Measurements from ENCODE around the gene N4BP3. TPM values are rescaled to one million over a fixed set of nuclear protein-coding genes. Genes with fewer than 3 reads are reported as not detected.
A peak's percentile ranks its signal among the peaks of the same experiment; 100 is the strongest.

N4BP3 gene
- total and polyA plus RNA-seq, 7 donors, result 0.69 to 3.0 (median 1.4) TPM

GRCh38 chr5:178153530-178154340 is 40.4 kb downstream of the N4BP3 start, which contains the start of gene NHP2:
NHP2 (minus strand) TSS chr5:178153885; CDS start chr5:178153817, 68 bp downstream.
- intact Hi-C loops (cut with DNase I), result loop anchor here (2.0 to 5.0 kb wide), 2 partner anchors 23 to 54 kb away; partner anchors contain the start of gene RMND5B
- peaks cover 0 to 28% (median 18%) of the 10 kb centered on the region in 4 donors for H3K4me1 ChIP-seq
- H3K36me3 ChIP-seq, result peaks cover 4 to 29% (median 12%) of the 10 kb centered on the region in 4 donors
- no peak for TF ChIP-seq CTCF (IDR thresholded peaks at IDR 0.05)
- peak in 1 of 4 donors; percentile 81 for TF ChIP-seq EP300 (IDR thresholded peaks at IDR 0.05)
- peak; percentile 69 to 92 (median 82) for TF ChIP-seq POLR2AphosphoS5 (IDR thresholded peaks at IDR 0.05)
- TF ChIP-seq POLR2A (IDR thresholded peaks at IDR 0.05), result peak in 1 of 2 donors; percentile 16
- DNase-seq, result peak; percentile 99
- WGBS, 2 donors, result 1 to 3% methylated on average over 68 of the region's 68 CpGs
- no peaks in the 10 kb centered on the region for H3K9me3 ChIP-seq
- H3K27me3 ChIP-seq, result no peaks in the 10 kb centered on the region
- peak within 1 kb of the TSS; percentile 70 to 82 (median 80) for H3K27ac ChIP-seq
- H3K4me3 ChIP-seq, result peak within 1 kb of the TSS; percentile 56 to 88 (median 72)

GRCh38 chr5:178155065-178155464 is 41.7 kb downstream of the N4BP3 start:
- DNase-seq, result no peak
- intact Hi-C loops (cut with DNase I), result no loop called here
- H3K4me3 ChIP-seq, result no peak overlapping the region
- TF ChIP-seq POLR2A (IDR thresholded peaks at IDR 0.05), result no peak
- TF ChIP-seq EP300 (IDR thresholded peaks at IDR 0.05), result no peak
- no peak for TF ChIP-seq POLR2AphosphoS5 (IDR thresholded peaks at IDR 0.05)
- no peak for TF ChIP-seq CTCF (IDR thresholded peaks at IDR 0.05)
- WGBS, 2 donors, result 74 to 81% methylated on average over 8 of the region's 8 CpGs
- peaks cover 0 to 16% (median 4%) of the 10 kb centered on the region in 4 donors for H3K36me3 ChIP-seq
- peaks cover 0 to 28% (median 18%) of the 10 kb centered on the region in 4 donors for H3K4me1 ChIP-seq
- no peaks in the 10 kb centered on the region for H3K27me3 ChIP-seq
- H3K9me3 ChIP-seq, result no peaks in the 10 kb centered on the region
- H3K27ac ChIP-seq, result no peak overlapping the region

- intact Hi-C loops (cut with DNase I), result loop anchor here (5.0 kb wide), 1 partner anchor 38 kb away; no protein-coding TSS in a partner anchor
- no peak for DNase-seq
- WGBS, 2 donors, result 86 to 87% methylated on average over 5 of the region's 5 CpGs
- H3K27ac ChIP-seq, result no peak overlapping the region
- H3K9me3 ChIP-seq, result no peaks in the 10 kb centered on the region
- no peak overlapping the region for H3K4me3 ChIP-seq
- H3K36me3 ChIP-seq, result no peaks in the 10 kb centered on the region
- peaks cover 0 to 9% (median 9%) of the 10 kb centered on the region in 4 donors for H3K4me1 ChIP-seq
- H3K27me3 ChIP-seq, result peaks cover 0 to 22% (median 8%) of the 10 kb centered on the region in 3 donors
- TF ChIP-seq POLR2A (IDR thresholded peaks at IDR 0.05) (no peak), CTCF (IDR thresholded peaks at IDR 0.05) (no peak), POLR2AphosphoS5 (IDR thresholded peaks at IDR 0.05) (no peak), EP300 (IDR thresholded peaks at IDR 0.05) (no peak)
These were observed 46.8 kb downstream of the N4BP3 start for GRCh38 chr5:178160176-178160575.

- H3K27me3 ChIP-seq, result peaks cover 0 to 33% (median 14%) of the 10 kb centered on the region in 3 donors
- intact Hi-C loops (cut with DNase I), result loop anchor here (5.0 kb wide), 1 partner anchor 40 kb away; no protein-coding TSS in a partner anchor
- no peaks in the 10 kb centered on the region for H3K36me3 ChIP-seq
- WGBS, 2 donors, result 79 to 82% methylated on average over 9 of the region's 9 CpGs
- H3K27ac ChIP-seq, result no peak overlapping the region
- H3K4me3 ChIP-seq, result no peak overlapping the region
- peaks cover 0 to 9% (median 9%) of the 10 kb centered on the region in 4 donors for H3K4me1 ChIP-seq
- no peaks in the 10 kb centered on the region for H3K9me3 ChIP-seq
- no peak for DNase-seq
- TF ChIP-seq POLR2A (IDR thresholded peaks at IDR 0.05) (no peak), POLR2AphosphoS5 (IDR thresholded peaks at IDR 0.05) (no peak), EP300 (IDR thresholded peaks at IDR 0.05) (no peak), CTCF (IDR thresholded peaks at IDR 0.05) (no peak)
These were observed 49.1 kb downstream of the N4BP3 start for GRCh38 chr5:178162481-178162880.
